Measurements from ENCODE around the gene NR4A3.
"Not testable (repeated sequence)": the region's sequence is repeated elsewhere in the genome, so short reads cannot be mapped to it uniquely, and the experiment has no call there.

The NR4A3 gene

DNA sequence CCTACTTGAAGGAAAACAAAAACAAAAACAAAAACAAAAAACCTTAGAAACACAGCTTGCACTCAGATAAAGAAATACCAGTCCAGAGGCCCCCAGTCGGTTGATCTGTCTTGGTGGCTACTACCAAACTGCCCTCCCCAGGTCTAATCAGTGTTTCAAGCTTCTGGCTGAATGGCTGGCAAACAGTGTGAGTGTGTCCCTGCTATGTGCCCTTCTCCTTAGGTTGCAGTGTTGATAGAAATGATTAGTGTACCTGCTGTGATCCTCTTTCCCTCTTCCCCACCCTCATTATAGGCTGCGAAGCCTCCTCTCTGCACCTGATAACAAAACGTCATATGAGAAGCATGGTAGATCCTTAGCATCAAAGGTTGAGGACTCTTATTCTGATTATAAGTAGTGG is 12.8 kb downstream of the NR4A3 start:
- no peak for DNase-seq (ENCODE audit: low spot score)

- DNase-seq (ENCODE audit: low spot score), result no peak
Measured at GRCh38 chr9:99835142-99835541, 13.5 kb downstream of the NR4A3 start.

GRCh38 chr9:99835581-99835980 is 13.9 kb downstream of the NR4A3 start:
- no peak for DNase-seq (ENCODE audit: low spot score)

DNA sequence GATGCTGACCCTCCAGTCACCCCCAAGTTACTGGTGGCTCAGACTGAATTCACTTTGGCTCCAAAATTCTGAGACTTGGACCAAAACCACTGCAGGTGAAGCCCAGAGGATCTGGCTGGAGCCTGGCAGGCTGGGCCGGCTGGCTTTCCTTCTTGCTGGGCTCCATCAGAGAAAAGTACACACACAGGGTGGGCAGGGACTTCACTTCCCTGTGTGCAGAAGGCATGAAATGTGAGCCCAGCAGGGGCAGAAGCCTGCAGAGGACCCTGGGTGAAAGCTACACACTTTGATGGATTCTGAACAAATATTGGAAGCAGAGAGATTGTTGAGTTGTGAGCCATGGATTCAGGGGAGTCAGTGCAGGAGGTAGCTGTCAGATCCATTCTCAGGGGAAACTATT is 18.4 kb downstream of the NR4A3 start:
- no peak for DNase-seq (ENCODE audit: low spot score)

DNA sequence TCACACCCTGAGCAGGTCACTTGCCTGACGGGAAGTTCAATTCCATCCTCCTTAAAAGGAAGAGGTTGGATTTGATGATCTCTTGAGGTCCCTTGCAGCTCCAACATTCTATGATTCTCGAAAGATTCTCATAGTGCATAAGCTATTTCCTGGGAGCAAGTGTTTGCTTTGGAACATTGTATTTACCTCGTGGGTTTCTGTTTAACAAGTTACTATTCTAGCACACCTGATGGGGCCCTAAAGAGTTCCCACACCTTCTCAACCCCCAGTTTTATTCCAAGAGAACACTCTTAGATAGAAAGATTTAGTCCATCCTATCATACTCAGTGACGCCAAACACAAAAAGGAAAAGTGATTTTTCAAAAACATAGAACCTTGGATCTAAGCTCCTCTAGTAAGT is 23.4 kb downstream of the NR4A3 start:
- no peak for DNase-seq (ENCODE audit: low spot score)

- no peak for DNase-seq (ENCODE audit: low spot score)
Measured at GRCh38 chr9:99848447-99848846, 26.8 kb downstream of the NR4A3 start.

DNA sequence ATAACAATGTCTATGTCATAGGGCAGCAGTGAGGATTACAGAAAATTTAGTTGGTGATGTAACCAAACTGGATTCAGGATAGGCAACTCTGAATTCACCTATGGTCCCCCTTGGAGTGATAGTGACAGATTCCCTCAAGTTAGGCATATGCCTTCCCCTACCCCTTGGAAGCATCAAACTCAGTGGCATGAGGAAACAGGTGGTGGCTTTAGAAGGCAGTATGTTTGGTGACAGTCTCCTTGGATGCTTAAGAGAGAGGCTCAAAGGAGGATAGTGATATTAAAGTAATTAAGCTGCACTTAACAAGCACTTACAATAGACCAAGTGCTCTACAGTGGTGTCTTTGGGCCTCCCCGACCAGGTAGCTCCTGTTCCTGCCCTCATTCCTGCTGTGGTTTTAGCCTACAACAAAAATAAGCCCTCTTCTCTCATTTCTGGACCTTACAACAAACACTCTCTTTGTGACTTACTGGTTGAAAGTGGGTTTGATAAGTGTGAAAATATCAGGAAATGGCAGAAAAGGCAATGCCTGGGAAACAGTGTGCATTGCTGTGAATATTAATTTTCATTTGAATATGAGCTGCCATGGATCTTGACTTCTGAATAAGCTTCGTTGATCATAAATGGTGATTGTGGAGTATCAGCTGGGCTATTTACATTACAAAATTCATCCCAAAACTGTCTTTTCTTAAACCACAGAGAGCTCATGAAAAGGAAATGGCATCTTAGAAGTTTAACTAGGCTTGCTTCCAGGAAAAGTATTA is 29.2 kb downstream of the NR4A3 start:
- DNase-seq (ENCODE audit: low spot score), result no peak

GRCh38 chr9:99851500-99851822 is 29.8 kb downstream of the NR4A3 start:
- no peak for DNase-seq (ENCODE audit: low spot score)

GRCh38 chr9:99852617-99853016 is 30.9 kb downstream of the NR4A3 start:
- DNase-seq (ENCODE audit: low spot score), result no peak

DNA sequence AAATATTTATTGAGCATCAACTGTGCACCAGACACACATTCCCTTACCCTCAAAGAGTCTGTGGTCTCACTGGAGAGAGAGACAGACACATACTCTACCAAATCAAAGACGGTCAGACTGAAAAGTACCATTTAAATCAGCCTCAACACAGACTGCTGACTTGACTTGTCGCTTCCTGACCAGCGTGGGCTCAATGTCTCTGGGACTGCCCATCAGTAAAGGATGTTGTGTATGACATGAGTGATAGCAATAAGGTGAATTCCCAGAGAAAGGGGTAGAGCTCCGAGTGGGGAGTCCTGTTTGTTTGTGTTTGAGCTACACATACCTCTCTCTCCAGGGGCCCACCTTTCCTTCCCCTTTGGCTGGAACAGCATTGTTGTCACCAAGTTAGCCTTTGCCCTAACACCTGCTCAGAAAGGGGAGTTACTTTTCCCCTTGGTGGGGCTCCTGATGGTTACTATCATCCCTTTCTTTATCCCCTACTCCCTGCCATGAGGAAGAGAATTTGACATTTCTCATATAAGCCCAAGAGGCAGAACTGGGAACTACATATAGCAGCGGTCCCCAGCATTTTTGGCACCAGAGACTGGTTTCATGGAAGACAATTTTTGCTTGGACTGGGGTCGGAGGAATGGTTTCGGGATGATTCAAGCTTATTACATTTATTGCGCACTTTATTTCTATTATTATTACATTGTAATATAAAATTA is 33.9 kb downstream of the NR4A3 start:
- DNase-seq (ENCODE audit: low spot score), result no peak

GRCh38 chr9:99857576-99857975 is 35.9 kb downstream of the NR4A3 start:
- not testable (repeated sequence) for DNase-seq (ENCODE audit: low spot score)

DNA sequence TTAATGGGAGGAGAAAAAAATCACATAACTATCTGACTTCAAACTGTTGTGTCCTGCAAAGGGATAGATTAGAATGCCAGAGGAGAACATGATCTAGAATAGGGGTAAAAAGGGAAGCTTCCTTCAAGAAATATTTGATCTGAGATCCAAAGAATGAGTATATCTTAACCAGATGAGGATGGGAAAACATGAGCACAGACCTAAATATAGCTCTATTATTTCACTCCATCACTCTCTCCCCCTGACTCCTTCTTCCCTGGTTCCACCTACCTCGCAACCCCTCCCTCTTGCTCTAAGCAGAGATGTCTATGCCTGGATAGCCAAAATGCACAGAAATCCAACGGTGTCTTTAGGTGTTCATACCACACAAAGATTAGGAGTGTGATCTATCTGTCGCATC is 36.4 kb downstream of the NR4A3 start:
- no peak for DNase-seq (ENCODE audit: low spot score)

GRCh38 chr9:99859243-99859980 is 37.7 kb downstream of the NR4A3 start:
- no peak for DNase-seq (ENCODE audit: low spot score)

- DNase-seq (ENCODE audit: low spot score), result no peak
Measured at GRCh38 chr9:99860266-99860665, 38.6 kb downstream of the NR4A3 start.

- no peak for DNase-seq (ENCODE audit: low spot score)
Measured at GRCh38 chr9:99863955-99864354, 42.3 kb downstream of the NR4A3 start.

DNA sequence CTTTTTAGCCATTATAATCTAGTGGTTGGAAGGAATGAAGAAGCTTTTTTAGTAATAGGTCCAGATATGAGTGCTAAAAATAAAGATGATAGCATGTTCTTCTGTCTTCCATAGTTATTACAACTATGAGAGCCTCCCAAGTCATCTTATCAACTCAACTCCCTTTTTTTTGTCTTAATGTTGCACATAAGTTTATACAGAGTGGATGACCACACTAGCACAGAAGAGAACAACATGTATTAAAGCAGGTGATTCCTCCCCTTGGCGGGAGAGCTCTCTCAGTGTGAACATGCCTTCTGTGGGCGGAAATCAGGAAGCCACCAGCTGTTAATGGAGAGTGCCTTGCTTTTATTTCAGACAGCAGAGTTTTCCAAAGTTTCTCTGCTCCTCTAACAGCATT is 44.7 kb downstream of the NR4A3 start:
- no peak for DNase-seq (ENCODE audit: low spot score)

GRCh38 chr9:99867536-99867935 is 45.9 kb downstream of the NR4A3 start:
- DNase-seq (ENCODE audit: low spot score), result no peak

DNA sequence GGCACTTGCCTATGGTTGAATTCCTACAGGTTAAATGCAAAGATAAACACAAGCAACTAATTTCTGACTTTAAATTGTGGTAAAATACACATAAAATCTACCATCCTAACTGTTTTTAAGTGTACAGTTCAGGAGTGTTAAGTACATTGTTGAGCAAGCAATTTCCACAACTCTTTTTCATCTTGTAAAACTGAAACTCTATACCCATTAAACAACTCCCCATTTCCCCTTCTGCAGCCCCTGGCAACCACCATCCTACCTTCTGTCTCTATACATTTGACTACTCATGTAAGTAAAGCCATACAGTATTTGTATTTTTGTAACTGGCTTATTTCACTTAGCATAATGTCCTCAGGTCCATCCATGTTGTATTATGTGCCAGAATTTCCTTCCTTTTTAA is 46.3 kb downstream of the NR4A3 start:
- no peak for DNase-seq (ENCODE audit: low spot score)

DNA sequence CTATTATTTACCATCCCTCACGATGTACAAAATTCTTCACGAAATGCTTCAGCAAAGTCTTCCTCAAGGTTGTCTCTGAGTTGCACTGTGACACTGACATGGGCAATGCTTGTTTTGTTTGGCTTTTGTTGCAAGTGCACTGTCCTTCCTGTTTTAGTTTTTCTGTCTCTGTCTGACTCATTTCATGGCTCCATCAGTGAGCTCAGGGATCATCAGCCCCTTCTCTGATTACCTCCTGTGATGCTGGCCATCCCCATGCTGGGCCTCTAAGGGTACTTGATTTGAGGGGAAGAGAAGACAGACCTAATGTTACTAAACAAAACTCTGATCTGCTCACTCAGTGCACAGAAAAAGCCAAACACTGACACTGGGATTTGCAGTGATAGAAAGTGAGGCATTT is 47.2 kb downstream of the NR4A3 start:
- DNase-seq (ENCODE audit: low spot score), result no peak

DNA sequence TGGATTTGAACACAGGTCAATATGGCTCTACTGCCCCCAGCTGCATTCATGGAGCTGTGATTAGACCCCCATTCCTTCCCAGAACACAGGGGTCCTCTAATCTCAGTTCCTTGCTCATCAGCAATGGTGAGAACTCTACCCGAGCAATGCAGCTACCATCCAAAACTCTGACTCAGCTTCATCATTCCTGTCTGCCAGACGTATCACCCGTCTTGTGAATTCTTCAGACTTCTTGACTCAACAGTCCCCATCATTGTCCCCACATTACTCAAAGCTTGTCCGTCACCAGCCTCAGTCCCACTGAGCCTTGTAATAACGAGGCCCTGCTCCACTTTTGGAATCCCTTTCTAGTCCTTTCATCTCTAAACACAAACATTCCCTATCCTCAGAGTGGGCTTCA is 48.4 kb downstream of the NR4A3 start:
- no peak for DNase-seq (ENCODE audit: low spot score)

- no peak for DNase-seq (ENCODE audit: low spot score)
Measured at GRCh38 chr9:99873531-99873930, 51.8 kb downstream of the NR4A3 start.

DNA sequence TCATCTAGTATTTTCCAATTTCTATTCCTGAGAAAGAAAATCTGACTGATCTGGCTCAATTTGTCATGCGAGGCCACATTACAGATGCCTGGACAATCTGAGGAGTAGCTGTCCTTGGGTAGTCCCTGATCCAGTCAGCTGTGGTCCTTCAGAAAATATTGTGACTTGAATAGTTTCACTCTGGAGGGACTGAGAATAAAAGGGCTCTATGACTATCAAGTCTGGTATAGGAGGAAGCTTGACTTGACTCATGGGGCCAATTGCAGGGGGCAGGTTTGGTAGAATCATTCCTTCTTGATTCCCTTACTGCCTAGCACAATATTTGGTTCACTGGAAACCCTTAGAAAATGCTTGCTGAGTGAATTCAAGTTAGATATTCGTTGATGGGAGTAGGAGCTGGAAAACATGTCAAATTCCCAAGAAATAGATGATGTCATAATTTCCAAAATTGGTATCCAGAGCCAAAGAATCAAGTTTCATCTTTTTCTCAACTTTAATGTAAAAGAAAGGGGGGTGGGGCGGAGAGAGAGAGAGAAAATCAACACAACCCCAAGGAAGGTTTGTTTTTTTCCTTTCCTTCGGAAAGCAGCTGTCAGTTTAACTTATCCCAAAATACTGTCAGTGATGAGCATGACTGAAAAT is 52.4 kb downstream of the NR4A3 start:
- no peak for DNase-seq (ENCODE audit: low spot score)

- DNase-seq (ENCODE audit: low spot score), result no peak
Measured at GRCh38 chr9:99876190-99876589, 54.5 kb downstream of the NR4A3 start.

All from left forelimb (tissue), 1 donor.